ENCODE data around the gene PTTG1IP. TPM values are rescaled to one million over a fixed set of nuclear protein-coding genes. Genes with fewer than 3 reads are reported as not detected.

The PTTG1IP gene
- polyA plus RNA-seq, 4 donors = 283 to 306 (median 289) TPM

- no peak for DNase-seq (ENCODE audit: low read depth in 4 of 4, low spot score in 3 of 4)
Measured at GRCh38 chr21:44849616-44850130, 23.8 kb downstream of the PTTG1IP start.

GRCh38 chr21:44848821-44849521 is 24.5 kb downstream of the PTTG1IP start:
- no peak for DNase-seq (ENCODE audit: low read depth in 4 of 4, low spot score in 3 of 4)

- DNase-seq (ENCODE audit: low read depth in 4 of 4, low spot score in 3 of 4) = no peak
Measured at GRCh38 chr21:44847261-44848056, 26.0 kb downstream of the PTTG1IP start.

GRCh38 chr21:44846485-44847260 is 26.8 kb downstream of the PTTG1IP start:
- DNase-seq (ENCODE audit: low read depth in 4 of 4, low spot score in 3 of 4) = no peak

- no peak for DNase-seq (ENCODE audit: low read depth in 4 of 4, low spot score in 3 of 4)
Measured at GRCh38 chr21:44846224-44846484, 27.3 kb downstream of the PTTG1IP start.

- no peak for DNase-seq (ENCODE audit: low read depth in 4 of 4, low spot score in 3 of 4)
Measured at GRCh38 chr21:44845418-44846223, 27.9 kb downstream of the PTTG1IP start.

- no peak for DNase-seq (ENCODE audit: low read depth in 4 of 4, low spot score in 3 of 4)
Measured at GRCh38 chr21:44844256-44844655, 29.2 kb downstream of the PTTG1IP start.

GRCh38 chr21:44842721-44843445 is 30.6 kb downstream of the PTTG1IP start:
- DNase-seq (ENCODE audit: low read depth in 4 of 4, low spot score in 3 of 4) = no peak

- DNase-seq (ENCODE audit: low read depth in 4 of 4, low spot score in 3 of 4) = no peak
Measured at GRCh38 chr21:44842087-44842486, 31.4 kb downstream of the PTTG1IP start.

GRCh38 chr21:44840771-44841170 is 32.7 kb downstream of the PTTG1IP start:
- no peak for DNase-seq (ENCODE audit: low read depth in 4 of 4, low spot score in 3 of 4)

GRCh38 chr21:44838951-44839350 is 34.5 kb downstream of the PTTG1IP start:
- DNase-seq (ENCODE audit: low read depth in 4 of 4, low spot score in 3 of 4) = no peak

GRCh38 chr21:44838039-44838895 is 35.2 kb downstream of the PTTG1IP start:
- no peak for DNase-seq (ENCODE audit: low read depth in 4 of 4, low spot score in 3 of 4)

- no peak for DNase-seq (ENCODE audit: low read depth in 4 of 4, low spot score in 3 of 4)
Measured at GRCh38 chr21:44837537-44837936, 36.0 kb downstream of the PTTG1IP start.

- no peak for DNase-seq (ENCODE audit: low read depth in 4 of 4, low spot score in 3 of 4)
Measured at GRCh38 chr21:44836666-44837471, 36.6 kb downstream of the PTTG1IP start.

- DNase-seq (ENCODE audit: low read depth in 4 of 4, low spot score in 3 of 4) = no peak
Measured at GRCh38 chr21:44836349-44836665, 37.2 kb downstream of the PTTG1IP start.

- no peak for DNase-seq (ENCODE audit: low read depth in 4 of 4, low spot score in 3 of 4)
Measured at GRCh38 chr21:44835647-44835973, 37.9 kb downstream of the PTTG1IP start.

GRCh38 chr21:44834951-44835646 is 38.4 kb downstream of the PTTG1IP start:
- no peak for DNase-seq (ENCODE audit: low read depth in 4 of 4, low spot score in 3 of 4)

Measured in right renal pelvis (tissue), 4 donors.